ENCODE measurements around the gene CHD1L. TPM values are rescaled to one million over a fixed set of nuclear protein-coding genes. Genes with fewer than 3 reads are reported as not detected.

CHD1L gene
- total RNA-seq (2022; extraction: Qiagen RNA extraction; ENCODE audit: low read depth), result 31.4 to 39.6 TPM (median 32.2 TPM) in 5 replicates

GRCh38 chr1:147242449-147243227 is at the start of gene CHD1L:
CHD1L (plus strand) TSS chr1:147242684; CDS start chr1:147242704, 20 bp downstream.

GRCh38 chr1:147225193-147225730 is 17.2 kb upstream of the CHD1L start, which contains the start of gene FMO5:
FMO5 (minus strand) TSS chr1:147225339; CDS start chr1:147225029, 310 bp downstream.

Other genes with a start within 250 kb of the CHD1L start
- 7.7 to 13.3 TPM (median 11.1 TPM) in 5 replicates for gene PRKAB2, start 70.2 kb upstream of the CHD1L start, total RNA-seq (2022; extraction: Qiagen RNA extraction; ENCODE audit: low read depth)
- 0.08 to 0.68 TPM (median 0.38 TPM) in 5 replicates for gene FMO5, start 17.3 kb upstream of the CHD1L start, total RNA-seq (2022; extraction: Qiagen RNA extraction; ENCODE audit: low read depth)